ENCODE results near the gene BAZ1B. TPM values are rescaled to one million over a fixed set of nuclear protein-coding genes. Genes with fewer than 3 reads are reported as not detected.
A peak's percentile ranks its signal among the peaks of the same experiment; 100 is the strongest.

The BAZ1B gene
- total and polyA plus RNA-seq, 2 donors from 2014 or later, result 10.4 to 52.0 TPM

DNA sequence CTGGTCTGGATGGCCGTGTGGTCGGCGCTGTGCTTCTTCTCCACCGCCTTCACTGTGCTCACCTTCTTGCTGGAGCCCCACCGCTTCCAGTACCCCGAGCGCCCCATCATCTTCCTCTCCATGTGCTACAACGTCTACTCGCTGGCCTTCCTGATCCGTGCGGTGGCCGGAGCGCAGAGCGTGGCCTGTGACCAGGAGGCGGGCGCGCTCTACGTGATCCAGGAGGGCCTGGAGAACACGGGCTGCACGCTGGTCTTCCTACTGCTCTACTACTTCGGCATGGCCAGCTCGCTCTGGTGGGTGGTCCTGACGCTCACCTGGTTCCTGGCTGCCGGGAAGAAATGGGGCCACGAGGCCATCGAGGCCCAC, 87.4 kb downstream of the BAZ1B start:
- Histone ChIP-seq H3K4me3 (ENCODE audit: low read length in 3 of 3) (no peak overlapping the region), H3K4me1 (ENCODE audit: control insufficient read depth in 2 of 3, insufficient read depth in 2 of 3, low read depth in 1 of 3, low read length in 3 of 3) (peaks cover 0 to 2% (median 0%) of the 10 kb centered on the region in 3 donors), H3K36me3 (ENCODE audit: control insufficient read depth in 2 of 3, insufficient read depth in 3 of 3, low read length in 3 of 3) (peaks cover 0 to 2% (median 0%) of the 10 kb centered on the region in 3 donors), H3K9me3 (ENCODE audit: control insufficient read depth in 2 of 3, insufficient read depth in 1 of 3, low read length in 3 of 3) (no peaks in the 10 kb centered on the region), H3K27ac (ENCODE audit: low read depth in 2 of 2, low read length in 2 of 2) (no peak overlapping the region), H3K27me3 (ENCODE audit: control insufficient read depth, insufficient read depth, low read length) (no peaks in the 10 kb centered on the region), H3K9ac (ENCODE audit: low read length in 3 of 3) (no peak overlapping the region)
- intact Hi-C loops (cut with DNase I), result no loop called here
- TF ChIP-seq, protein P1, sequence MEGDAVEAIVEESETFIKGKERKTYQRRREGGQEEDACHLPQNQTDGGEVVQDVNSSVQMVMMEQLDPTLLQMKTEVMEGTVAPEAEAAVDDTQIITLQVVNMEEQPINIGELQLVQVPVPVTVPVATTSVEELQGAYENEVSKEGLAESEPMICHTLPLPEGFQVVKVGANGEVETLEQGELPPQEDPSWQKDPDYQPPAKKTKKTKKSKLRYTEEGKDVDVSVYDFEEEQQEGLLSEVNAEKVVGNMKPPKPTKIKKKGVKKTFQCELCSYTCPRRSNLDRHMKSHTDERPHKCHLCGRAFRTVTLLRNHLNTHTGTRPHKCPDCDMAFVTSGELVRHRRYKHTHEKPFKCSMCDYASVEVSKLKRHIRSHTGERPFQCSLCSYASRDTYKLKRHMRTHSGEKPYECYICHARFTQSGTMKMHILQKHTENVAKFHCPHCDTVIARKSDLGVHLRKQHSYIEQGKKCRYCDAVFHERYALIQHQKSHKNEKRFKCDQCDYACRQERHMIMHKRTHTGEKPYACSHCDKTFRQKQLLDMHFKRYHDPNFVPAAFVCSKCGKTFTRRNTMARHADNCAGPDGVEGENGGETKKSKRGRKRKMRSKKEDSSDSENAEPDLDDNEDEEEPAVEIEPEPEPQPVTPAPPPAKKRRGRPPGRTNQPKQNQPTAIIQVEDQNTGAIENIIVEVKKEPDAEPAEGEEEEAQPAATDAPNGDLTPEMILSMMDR (IDR thresholded peaks at IDR 0.05; ENCODE audit: borderline replicate concordance, extremely low read depth, insufficient read depth), result no peak
- FAIRE-seq, result no peak
- DNase-seq, result no peak

DNA sequence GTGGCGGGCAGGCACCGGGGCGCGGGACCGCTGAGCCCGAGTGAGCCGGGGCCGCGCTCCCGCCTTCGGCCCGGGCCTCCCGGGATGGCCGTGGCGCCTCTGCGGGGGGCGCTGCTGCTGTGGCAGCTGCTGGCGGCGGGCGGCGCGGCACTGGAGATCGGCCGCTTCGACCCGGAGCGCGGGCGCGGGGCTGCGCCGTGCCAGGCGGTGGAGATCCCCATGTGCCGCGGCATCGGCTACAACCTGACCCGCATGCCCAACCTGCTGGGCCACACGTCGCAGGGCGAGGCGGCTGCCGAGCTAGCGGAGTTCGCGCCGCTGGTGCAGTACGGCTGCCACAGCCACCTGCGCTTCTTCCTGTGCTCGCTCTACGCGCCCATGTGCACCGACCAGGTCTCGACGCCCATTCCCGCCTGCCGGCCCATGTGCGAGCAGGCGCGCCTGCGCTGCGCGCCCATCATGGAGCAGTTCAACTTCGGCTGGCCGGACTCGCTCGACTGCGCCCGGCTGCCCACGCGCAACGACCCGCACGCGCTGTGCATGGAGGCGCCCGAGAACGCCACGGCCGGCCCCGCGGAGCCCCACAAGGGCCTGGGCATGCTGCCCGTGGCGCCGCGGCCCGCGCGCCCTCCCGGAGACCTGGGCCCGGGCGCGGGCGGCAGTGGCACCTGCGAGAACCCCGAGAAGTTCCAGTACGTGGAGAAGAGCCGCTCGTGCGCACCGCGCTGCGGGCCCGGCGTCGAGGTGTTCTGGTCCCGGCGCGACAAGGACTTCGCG, 88.0 kb downstream of the BAZ1B start:
- FAIRE-seq (no peak), DNase-seq (peak in 4 of 5 donors; percentile 30 to 74 (median 35))
- TF ChIP-seq, protein P1 (IDR thresholded peaks at IDR 0.05; ENCODE audit: borderline replicate concordance, extremely low read depth, insufficient read depth), result no peak
- H3K4me3 ChIP-seq (ENCODE audit: low read length in 3 of 3), result no peak overlapping the region
- peaks cover 0 to 2% (median 0%) of the 10 kb centered on the region in 3 donors for H3K4me1 ChIP-seq (ENCODE audit: control insufficient read depth in 2 of 3, insufficient read depth in 2 of 3, low read depth in 1 of 3, low read length in 3 of 3)
- H3K9me3 ChIP-seq (ENCODE audit: control insufficient read depth in 2 of 3, insufficient read depth in 1 of 3, low read length in 3 of 3), result no peaks in the 10 kb centered on the region
- intact Hi-C loops (cut with DNase I), result no loop called here
- no peaks in the 10 kb centered on the region for H3K27me3 ChIP-seq (ENCODE audit: control insufficient read depth, insufficient read depth, low read length)
- no peak overlapping the region for H3K9ac ChIP-seq (ENCODE audit: low read length in 3 of 3)
- no peaks in the 10 kb centered on the region for H3K36me3 ChIP-seq (ENCODE audit: control insufficient read depth in 2 of 3, insufficient read depth in 3 of 3, low read length in 3 of 3)
- no peak overlapping the region for H3K27ac ChIP-seq (ENCODE audit: low read depth in 2 of 2, low read length in 2 of 2)

DNA sequence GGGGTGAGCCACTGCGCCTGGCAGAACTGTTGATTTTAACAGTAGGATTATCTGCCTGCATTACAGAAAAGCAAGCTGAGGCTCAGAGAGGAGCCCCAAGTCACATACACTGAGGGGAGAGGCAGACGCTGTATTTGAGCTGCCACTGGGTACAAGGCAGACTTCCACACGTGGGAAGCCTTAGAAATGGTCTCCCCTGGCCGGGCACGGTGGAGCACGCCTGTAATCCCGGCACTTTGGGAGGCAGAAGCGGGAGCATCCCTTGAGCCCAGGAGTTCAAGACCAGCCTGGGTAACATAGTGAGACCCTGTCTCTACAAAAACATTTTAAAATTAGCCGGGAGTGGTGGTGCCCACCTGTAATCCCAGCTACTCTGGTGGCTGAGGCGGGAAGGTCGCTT, 89.4 kb downstream of the BAZ1B start:
- no peaks in the 10 kb centered on the region for H3K36me3 ChIP-seq (ENCODE audit: control insufficient read depth in 2 of 3, insufficient read depth in 3 of 3, low read length in 3 of 3)
- H3K4me1 ChIP-seq (ENCODE audit: control insufficient read depth in 2 of 3, insufficient read depth in 2 of 3, low read depth in 1 of 3, low read length in 3 of 3), result peaks cover 0 to 2% (median 0%) of the 10 kb centered on the region in 3 donors
- no peak for DNase-seq
- H3K9me3 ChIP-seq (ENCODE audit: control insufficient read depth in 2 of 3, insufficient read depth in 1 of 3, low read length in 3 of 3), result peaks cover 0 to 2% (median 0%) of the 10 kb centered on the region in 3 donors
- H3K27me3 ChIP-seq (ENCODE audit: control insufficient read depth, insufficient read depth, low read length), result no peaks in the 10 kb centered on the region
- H3K4me3 ChIP-seq (ENCODE audit: low read length in 3 of 3), result no peak overlapping the region
- TF ChIP-seq, protein P1 (IDR thresholded peaks at IDR 0.05; ENCODE audit: borderline replicate concordance, extremely low read depth, insufficient read depth), result no peak
- no peak overlapping the region for H3K27ac ChIP-seq (ENCODE audit: low read depth in 2 of 2, low read length in 2 of 2)
- intact Hi-C loops (cut with DNase I), result no loop called here
- no peak overlapping the region for H3K9ac ChIP-seq (ENCODE audit: low read length in 3 of 3)
- FAIRE-seq, result no peak

Measured in kidney (tissue), 14 donors.